NCI-H774 (cell line): ENCODE measurements around the gene DNAJC22.
"Not testable (repeated sequence)": the region's sequence is repeated elsewhere in the genome, so short reads cannot be mapped to it uniquely, and the experiment has no call there.

Source experiments
- DNase-seq: peaks from one replicate; lab custom pipeline; 2025; lab: John Stamatoyannopoulos, UW

DNAJC22 gene

DNA sequence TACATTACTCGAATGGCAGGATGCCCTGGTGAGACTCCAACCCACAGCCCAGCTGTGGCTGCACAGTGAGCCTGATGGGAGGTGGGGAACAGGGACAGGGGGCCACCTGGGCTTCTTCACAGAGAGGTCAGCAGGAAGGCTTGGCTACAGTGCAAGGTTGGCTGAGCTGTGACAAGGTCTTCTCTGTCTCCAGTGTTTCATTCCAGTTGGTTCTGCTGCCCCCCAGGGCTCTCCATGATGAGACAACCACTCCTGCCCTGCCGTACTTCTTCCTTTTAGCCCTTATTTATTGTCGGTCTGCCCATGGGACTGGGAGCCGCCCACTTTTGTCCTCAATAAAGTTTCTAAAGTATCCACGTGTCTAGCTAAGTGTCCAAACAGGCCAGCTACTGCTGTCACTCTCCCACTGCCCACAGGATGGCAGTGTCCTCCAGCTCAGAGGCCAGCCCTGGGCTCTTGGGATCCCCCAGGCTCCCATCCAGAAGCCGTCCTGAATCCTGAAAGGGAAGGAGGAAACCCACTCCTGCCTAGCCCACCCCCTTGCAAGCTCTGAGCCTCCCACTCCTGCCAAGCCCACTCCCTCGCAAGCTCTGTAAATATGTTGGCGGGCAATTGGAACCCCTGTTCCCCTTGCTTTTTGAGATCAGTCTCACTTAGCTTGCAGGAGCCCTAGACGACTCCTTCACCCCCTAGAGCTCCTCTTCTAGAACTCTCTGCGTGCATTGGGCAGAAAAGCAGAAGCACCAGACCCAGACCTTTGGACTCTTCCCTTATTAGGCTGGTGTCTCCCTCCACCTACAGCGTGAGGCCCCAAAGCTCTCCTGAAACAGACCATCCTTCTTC, 15.1 kb upstream of the DNAJC22 start:
- DNase-seq = no peak

DNA sequence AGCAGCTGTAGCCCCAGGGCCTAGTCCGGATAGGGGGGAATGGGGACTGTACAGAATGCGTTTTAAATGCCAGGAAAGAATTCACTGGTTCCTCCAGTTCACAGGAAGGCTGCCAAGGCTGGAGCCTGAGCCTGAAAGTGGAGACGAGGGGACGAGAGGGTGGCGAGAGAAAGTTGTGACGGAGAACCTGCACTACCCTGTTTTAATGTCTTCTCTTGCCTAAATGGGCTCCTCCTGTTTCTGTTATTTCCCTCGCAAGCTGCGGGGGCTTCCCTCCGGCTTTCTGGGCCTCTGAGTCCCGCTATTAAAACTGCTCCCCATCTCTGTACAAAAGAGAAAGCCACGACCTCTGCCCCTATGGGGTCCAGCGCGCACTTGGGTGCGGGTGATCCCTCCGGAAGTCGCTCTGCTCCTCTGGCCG, 14.2 kb upstream of the DNAJC22 start:
- DNase-seq = no peak

DNA sequence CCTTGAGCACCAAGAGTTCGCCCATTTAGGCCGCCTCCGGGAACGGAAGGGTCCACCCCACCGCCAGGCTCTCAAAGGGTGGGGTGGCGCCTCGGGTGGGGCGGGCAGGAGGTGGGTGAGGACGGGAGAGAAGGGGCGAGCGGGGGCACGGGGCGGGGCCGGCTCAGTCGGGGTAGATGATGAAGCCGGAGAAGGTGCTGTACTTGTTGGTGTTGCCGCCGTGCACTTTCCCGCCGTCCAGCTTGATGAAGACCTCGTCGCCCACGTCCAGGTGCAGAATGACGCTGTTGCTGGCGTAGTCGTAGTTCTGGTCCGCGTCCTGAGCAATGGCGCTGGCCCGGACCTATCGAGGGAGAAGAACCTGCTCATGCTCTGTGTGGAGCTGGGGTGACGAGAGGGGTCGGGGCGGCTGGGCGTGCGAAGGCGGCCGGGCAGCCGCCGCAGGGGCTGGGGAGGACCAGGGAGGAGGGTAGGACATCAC, 13.8 kb upstream of the DNAJC22 start:
- no peak for DNase-seq

DNA sequence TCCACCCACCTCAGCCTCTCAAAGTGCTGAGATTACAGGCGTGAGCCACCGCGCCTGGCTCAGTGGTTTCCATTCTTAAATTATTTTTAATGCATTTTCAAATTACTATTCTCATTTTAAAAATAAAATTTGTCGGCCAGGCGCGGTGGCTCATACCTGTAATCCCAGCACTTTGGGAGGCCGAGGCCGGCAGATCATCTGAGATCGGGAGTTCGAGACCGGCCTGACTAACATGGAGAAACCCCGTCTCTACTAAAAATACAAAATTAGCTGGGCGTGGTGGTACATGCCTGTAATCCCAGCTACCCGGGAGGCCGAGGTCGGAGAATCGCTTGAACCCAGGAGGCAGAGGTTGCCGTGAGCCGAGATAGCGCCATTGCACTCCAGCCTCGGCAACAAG, 12.9 kb upstream of the DNAJC22 start:
- not testable (repeated sequence) for DNase-seq

DNA sequence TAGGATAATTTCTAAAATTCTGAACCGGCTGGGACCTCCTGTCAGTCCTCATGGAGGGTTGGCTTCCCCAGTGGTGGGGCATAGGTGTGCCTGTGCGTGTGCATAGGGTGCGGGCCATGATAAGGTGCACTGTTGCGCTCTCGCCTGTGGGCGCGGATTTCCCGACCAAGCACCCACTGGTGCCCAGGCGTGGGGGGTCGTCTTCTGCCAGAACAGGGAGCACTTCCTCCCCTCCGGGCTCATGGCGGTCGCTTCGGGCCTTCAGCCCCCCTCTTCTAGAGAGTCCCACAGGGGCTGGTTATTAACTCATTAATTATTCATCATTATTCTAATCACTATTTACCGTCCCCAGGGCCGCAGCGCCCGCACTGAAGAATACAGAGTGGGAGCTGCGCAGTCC, 12.5 kb upstream of the DNAJC22 start:
- DNase-seq = no peak

DNA sequence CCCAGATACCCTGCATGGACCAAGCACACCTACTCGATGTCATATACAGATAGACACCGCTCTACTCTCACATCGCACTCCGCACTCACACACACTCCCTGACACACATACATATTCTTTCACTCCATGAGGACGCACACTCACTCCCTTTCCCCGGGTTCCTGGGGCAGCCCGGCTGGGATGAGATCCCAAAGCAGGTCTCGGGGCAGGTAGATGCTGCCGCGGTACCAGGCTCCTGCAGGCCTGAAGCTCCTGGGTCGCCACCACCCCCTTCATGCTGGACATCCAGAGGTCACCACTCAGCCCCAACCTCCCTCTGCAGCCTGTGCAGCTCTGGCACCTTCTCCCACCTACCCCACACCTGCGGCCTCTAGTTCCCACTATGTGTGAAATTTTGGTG, 12.0 kb upstream of the DNAJC22 start:
- DNase-seq = no peak

DNA sequence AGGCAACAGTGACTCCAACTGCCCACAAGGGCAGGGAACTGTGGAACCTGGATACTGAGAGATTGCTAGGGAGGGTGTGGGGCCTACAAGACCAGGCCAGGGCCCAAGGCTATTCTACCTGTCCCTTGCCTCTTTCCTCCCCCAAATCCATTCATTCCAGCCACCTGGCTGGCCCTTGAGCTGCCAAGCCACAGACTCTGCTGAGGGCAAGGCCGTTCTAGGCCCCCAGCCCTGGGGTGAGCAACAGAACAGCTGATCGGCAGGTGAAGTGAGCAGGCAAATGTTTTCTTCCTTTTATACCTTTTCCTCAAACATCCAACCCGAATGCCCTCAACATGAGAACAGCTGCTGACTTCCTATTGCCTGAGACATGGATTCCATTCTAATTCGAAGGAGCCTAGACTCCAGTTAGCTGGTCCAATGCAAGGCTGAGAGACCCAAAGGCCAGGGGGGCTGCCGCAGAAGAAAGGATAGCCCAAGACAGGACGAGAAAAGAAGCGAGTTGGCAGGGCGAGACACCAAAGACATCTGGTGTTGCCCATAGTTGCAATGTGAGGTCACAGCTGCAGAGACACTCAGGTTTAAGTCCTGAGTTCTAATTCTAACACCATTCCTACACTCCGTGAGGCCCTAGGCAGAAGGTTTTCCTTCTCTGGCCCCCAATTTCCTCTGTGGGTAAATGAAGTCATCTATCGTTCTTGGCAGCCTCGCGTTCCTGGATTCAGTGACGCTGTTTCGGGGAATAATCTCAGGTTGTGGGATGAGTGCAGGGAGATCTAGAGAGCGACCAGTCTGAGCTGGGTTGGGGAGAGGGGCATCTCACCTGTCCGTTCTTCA, 11.4 kb upstream of the DNAJC22 start:
- no peak for DNase-seq

DNA sequence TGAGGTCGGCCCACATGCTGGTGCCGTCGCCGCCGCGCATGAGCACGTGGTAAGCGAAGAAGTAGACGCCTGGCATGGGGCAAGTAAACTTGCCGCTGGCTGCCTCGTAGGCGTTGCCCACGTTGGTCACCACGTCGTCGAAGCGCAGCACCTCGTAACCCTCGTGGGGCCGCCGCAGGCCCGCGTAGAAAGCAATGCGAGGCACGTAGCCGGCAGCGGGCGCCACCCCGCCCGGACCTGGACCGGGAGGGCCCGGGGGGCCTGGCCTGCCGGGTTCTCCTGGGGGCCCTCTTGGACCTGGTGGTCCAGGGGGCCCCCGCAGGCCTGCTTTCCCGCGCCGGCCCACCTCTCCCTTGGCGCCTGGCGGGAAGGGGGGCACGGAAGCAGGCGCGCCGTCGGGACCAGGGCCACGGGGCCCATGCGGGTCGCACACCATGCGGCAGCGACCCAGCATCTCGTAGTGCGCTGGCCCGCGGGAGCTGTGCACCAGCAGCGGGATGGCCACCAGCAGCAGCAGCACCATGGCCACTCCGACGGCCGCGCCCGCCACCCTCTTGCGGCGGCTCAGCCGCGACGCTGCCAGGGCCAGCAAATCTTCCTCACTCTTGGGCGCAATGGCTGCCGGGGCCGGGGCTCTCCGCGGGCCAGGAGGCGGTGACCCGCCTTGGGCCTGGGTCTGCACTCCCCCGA, 10.6 kb upstream of the DNAJC22 start:
- no peak for DNase-seq

DNA sequence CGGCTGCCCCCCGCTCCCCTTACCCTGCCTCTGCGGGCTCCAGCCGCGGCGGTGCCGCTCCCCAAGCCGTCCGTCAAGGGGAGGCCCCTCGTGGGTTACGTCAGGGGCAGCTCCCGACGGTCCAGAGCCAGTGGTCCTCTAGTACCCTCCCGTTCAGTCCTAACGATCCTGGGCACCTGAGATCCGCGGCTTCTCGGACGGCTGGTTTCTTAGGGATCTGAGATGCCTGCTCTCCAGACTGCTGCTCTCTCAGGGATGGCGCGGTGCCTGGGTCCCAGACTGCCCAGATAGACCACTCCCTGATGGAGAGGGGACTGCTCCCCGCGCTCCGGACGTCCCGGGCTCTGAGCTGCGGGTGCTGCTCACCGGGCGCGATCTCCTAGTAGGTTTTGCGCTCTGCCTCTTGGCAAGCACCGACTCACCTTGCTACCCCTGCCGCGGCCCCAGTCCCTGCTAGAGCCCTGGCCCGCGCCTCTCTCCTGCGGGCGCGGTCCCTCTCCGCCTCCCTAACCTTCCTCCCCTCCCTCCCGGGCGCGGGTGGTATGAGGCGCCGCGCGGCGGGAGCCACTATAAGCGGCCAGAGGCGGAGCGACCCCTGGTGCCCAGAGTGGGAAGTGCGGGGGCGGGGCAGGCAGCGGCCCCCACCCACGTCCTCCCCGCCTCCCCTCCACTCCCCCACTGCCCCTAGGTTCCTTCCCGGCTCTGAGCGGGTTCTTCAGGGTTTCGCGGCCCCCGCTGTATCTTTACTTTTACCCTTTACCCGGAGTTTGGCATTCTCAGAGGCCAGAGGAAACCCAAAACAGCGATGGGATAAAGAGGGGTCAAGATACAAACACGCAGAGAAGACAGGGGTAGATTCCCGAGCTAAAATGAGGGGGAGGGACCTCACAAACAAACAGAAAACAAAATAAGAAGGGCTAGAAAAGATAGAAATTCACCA, 9.8 kb upstream of the DNAJC22 start, which contains the start of gene C1QL4:
Gene C1QL4 (minus strand): TSS at position 544 of the 940 bp plus-strand sequence. CDS start 711 bp downstream, outside the sequence.
- DNase-seq = peak; percentile 76

DNA sequence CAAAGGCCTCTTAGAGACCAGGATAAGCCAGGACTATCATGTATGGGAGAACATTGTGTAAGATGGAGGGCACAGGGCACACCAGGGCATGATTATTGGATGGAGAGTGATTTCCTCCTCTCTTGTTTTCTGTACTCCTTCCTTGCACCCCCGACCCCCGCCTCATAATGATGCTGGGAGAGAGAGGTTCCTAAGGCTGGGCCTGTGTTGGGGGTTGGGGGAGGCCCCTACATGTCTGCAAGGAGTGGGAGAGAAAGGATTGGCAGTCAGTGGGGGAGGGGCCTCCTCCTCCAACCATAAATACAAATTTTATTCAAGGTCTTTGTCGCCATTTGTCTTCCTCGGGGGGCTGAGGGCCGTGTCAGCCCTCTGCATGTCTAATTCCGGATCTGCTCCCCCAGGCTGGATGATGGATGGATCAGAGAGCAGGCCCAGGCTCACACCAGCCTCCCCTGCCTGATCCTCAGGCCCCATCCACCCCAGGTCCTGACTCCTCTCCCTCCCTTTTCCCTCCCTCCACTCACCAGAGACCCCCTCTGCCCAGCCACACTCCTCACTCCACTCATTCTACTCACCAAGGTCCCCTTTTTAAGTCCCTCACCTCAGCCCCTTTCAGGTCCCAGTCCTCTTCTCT, 7.7 kb upstream of the DNAJC22 start:
- no peak for DNase-seq

DNA sequence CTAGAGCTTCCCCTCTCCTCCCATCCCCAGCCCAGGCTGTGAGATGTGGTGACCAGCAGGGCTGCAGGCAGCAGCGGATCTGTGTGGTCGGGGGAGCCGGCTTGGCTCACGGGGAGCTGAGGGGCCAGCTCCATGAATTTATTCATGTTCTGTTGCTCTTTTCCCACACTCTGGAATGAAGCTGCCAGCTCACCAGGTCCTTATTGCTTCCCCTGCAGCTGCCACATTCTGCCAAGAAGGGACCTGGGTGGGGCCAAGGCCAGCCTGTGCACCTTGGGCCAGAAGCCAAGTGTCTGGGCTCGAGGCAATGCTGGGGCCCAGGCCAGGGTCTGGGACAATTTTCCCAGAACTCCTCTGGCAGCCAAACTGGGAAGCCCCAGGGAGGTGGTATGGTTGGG, 7.2 kb upstream of the DNAJC22 start:
- DNase-seq = no peak

DNA sequence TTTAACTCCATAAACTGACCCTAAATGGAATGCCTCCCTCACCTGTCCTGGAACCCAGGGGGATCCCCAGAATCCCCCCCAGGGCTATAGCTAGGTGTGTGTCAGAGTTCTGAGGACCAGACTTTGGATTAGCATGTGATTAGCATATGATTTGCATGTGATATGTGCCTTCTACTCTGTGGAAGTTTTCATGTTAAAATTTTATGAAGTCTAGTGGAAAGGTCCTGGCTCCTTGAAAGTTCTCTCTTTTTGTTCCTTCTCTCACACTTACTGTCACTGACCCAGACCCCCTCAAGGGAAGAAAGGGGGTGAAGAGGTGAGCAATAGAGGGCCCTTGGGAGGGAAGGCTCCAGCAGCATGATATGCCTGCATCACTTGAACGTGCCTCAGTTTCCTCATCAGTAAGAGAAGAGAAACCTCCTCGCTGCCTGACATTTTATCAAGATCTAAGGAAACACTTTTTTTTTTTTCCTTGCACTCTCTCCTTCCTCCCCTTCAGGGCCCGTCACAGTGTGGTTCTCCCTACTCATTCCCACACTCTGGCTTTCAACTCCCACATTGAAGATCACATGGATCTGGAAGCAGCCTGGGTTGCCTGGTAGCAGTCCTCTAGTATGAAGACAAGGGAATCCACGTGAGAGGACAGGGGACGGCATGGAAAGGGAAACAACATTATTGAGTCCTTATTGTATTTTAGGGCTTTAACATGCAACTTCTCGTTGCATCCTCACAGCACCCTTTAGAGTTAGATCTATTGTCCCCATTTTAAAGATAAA, 6.4 kb upstream of the DNAJC22 start:
- no peak for DNase-seq

DNA sequence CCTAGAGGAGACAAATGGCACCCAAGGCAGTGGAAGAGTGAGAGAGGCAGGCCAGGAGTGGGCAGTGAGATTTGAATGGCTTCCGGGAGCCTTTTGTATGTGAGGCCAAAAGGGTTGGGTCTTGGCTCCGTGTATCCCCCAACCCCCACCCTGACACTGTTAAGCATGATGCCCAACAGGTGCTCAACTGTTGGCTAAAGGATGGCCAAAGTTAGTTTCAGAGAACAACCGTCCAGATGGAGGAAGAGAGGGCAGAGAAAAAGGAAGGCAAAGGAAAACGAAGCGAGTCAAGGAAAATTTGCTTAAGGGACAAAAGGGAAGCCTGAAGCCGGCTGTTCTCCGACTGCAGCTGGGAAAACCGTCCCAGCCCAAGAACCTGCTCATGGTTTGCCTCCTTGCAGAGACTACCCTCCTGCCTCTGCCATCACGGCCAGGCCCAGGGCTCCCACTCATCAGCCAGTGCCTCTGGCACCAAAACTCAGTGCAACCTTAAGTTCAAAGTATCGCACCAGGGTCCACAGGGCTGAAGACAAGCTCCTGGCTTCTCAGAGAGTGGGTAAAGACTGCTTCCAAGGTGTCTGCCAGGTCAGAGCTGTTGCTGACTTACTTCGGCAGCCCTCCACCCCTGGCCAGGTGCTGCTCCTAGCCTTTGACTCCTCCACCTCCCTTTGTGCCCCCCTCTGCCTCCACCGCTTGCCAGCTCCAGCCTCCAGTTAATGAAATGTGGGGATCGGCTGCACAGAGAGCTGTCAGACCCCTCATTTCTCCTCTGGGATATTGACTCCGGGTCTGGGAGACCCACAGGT, 5.5 kb upstream of the DNAJC22 start:
- DNase-seq = no peak

DNA sequence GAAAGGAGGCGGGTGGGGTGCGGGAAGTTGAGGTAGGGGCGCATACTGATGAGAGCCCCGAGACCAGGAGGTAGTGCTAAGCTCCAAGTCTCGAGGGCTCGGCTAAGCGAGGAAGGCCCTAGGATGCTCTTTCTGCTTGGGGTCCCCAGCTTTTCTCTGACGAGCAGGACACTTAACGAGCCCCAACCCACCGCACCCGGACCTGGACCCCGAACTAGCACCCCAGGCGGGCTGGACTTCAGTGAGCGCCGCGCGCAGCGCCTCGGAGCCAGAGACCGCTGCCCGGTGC, 5.0 kb upstream of the DNAJC22 start:
- no peak for DNase-seq

DNA sequence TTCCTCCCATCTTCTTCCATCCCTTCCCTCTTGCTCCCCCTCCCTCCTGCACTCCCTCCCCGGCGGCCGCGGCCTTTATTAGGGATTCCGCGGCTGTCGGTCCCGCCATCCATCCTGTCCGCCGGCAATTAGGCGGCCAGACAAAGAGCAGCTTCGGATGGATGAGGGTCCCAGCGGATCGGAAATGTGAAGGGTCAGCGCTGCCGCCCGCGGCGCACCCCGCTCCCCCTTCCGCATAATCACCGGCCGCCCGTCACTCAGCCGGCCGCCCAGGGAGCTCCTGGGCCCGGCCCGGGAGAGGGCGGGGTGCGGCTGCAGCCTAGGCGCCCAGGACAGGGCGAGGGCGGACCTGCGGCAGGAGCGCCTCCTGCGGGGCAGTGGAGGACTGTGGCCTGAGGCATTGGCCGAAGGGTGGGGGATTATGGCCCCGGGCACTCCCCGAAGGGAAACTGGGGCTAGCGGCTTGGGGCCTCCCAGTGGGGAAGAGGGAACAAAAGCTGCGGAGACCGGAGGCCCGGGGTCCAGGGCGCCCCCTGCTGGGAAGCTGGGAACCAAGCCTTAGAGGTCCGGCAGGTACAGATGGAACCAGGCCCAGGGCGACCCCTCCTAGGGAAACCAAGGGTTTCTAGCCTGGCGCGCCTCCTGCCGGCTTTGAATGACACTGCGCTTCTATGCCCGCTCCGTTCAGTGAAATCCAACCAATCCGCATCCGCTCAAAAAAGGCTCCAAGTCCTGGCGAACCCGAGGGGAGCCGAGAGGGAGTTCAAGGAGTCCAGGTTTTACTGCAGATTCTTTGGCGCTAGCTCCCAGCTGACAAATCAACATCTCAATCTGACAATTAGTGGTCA, 4.4 kb upstream of the DNAJC22 start:
- peak; percentile 79 for DNase-seq

DNA sequence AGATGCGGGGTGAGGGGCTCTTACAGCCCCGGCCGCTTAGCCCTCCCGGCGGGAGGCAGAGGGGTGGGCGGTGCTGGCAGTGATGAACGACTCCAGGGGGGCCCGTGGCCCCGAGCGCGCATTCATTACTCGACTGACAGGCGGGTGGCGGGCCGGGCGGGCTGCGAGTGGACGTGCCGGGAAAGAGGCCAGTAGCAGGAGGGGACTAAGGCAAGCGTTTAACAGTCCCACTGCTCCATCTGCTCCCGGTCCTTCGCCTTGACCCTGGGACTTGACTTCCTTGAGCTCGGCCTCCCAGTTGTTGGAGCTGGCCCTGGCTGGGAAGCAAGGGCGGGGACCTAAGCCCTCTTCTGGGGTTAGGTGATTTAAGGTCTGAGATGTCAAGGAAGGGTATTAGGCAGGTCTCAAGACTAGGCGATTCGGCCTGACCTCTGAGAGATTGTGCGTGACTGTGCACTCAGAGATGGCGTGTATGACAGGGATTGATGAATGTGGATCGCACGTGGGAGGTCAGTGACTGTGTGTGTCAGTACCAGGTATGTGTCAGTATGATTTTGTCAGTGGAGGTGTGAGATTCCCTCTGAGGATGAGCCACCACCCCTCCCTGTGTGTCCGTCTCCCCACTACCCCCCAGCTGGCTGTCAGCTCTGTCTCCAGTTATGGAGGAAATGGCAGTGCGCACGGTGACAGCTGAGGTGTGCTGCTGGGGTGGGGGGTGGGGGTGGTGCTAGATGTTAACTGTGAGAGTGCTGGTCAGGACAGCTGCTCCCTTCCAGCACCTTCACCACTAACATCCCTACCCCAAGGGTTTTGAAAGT, 3.6 kb upstream of the DNAJC22 start:
- DNase-seq = no peak

DNA sequence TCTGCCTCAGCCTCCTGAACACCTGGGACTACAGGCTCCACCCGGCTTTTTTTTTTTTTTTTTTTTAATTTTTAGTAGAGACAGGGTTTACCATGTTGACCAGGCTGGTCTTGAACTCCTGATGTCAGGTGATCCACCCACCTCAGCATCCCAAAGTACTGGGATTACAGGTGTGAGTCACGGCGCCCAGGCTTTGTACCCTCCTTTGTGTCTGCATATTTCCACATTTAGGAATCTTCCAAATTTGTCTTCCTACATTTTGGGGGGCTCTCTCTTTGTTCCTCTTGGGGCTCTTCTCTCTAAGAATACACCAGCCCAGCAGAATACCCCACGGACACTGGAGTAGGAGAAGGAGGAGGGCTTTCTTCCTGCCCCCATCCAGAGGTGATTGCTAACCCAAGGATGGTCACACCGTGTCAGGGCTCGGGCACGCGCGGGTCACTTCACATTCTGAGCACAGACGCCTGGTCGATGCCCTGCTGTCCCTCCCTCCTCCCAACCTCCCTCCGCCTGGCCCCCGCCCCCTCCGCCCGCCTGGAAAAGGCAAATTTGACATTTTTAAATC, 2.1 kb upstream of the DNAJC22 start:
- no peak for DNase-seq
